Measurements from ENCODE around the gene KCNH3.
"Not testable (repeated sequence)": the region's sequence is repeated elsewhere in the genome, so short reads cannot be mapped to it uniquely, and the experiment has no call there.

KCNH3 gene

GRCh38 chr12:49578471-49579112 lies 39.8 kb downstream of the KCNH3 start:
- in situ Hi-C loops (cut with MboI; ENCODE audit: low pct_unique_long_range_greater_than_20kb, low sequenced_read_pairs), result no loop called here
- DNase-seq, result no peak

GRCh38 chr12:49580572-49581535 lies 42.0 kb downstream of the KCNH3 start:
- peak; percentile 70 for DNase-seq
- in situ Hi-C loops (cut with MboI; ENCODE audit: low pct_unique_long_range_greater_than_20kb, low sequenced_read_pairs), result no loop called here

GRCh38 chr12:49582201-49582600 lies 43.4 kb downstream of the KCNH3 start:
- in situ Hi-C loops (cut with MboI; ENCODE audit: low pct_unique_long_range_greater_than_20kb, low sequenced_read_pairs), result no loop called here
- DNase-seq, result no peak

- DNase-seq, result no peak
- in situ Hi-C loops (cut with MboI; ENCODE audit: low pct_unique_long_range_greater_than_20kb, low sequenced_read_pairs), result no loop called here
Measured at GRCh38 chr12:49582850-49583249, 44.0 kb downstream of the KCNH3 start.

- no peak for DNase-seq
Measured at GRCh38 chr12:49583366-49584094, 44.7 kb downstream of the KCNH3 start.

GRCh38 chr12:49584591-49584990 lies 45.8 kb downstream of the KCNH3 start:
- DNase-seq, result no peak
- in situ Hi-C loops (cut with MboI; ENCODE audit: low pct_unique_long_range_greater_than_20kb, low sequenced_read_pairs), result no loop called here

More at GRCh38 chr12:49583366-49584094, 44.7 kb downstream of the KCNH3 start:
- in situ Hi-C loops (cut with MboI; ENCODE audit: low pct_unique_long_range_greater_than_20kb, low sequenced_read_pairs), result no loop called here

GRCh38 chr12:49585477-49586459 lies 46.9 kb downstream of the KCNH3 start:
- in situ Hi-C loops (cut with MboI; ENCODE audit: low pct_unique_long_range_greater_than_20kb, low sequenced_read_pairs), result no loop called here
- DNase-seq, result no peak

GRCh38 chr12:49587174-49587908 lies 48.5 kb downstream of the KCNH3 start:
- DNase-seq, result no peak
- in situ Hi-C loops (cut with MboI; ENCODE audit: low pct_unique_long_range_greater_than_20kb, low sequenced_read_pairs), result no loop called here

GRCh38 chr12:49588281-49588680 lies 49.5 kb downstream of the KCNH3 start:
- in situ Hi-C loops (cut with MboI; ENCODE audit: low pct_unique_long_range_greater_than_20kb, low sequenced_read_pairs), result no loop called here

GRCh38 chr12:49588721-49589516 lies 50.1 kb downstream of the KCNH3 start:
- in situ Hi-C loops (cut with MboI; ENCODE audit: low pct_unique_long_range_greater_than_20kb, low sequenced_read_pairs), result no loop called here
- DNase-seq, result peak; percentile 44

More at GRCh38 chr12:49588281-49588680, 49.5 kb downstream of the KCNH3 start:
- no peak for DNase-seq

GRCh38 chr12:49598527-49598926 lies 59.7 kb downstream of the KCNH3 start:
- no peak for DNase-seq
- in situ Hi-C loops (cut with MboI; ENCODE audit: low pct_unique_long_range_greater_than_20kb, low sequenced_read_pairs), result no loop called here

- in situ Hi-C loops (cut with MboI; ENCODE audit: low pct_unique_long_range_greater_than_20kb, low sequenced_read_pairs), result no loop called here
- no peak for DNase-seq
Measured at GRCh38 chr12:49599961-49600360, 61.1 kb downstream of the KCNH3 start.

GRCh38 chr12:49603721-49604120 lies 64.9 kb downstream of the KCNH3 start:
- in situ Hi-C loops (cut with MboI; ENCODE audit: low pct_unique_long_range_greater_than_20kb, low sequenced_read_pairs), result no loop called here
- DNase-seq, result no peak

GRCh38 chr12:49604856-49605255 lies 66.0 kb downstream of the KCNH3 start:
- no peak for DNase-seq
- in situ Hi-C loops (cut with MboI; ENCODE audit: low pct_unique_long_range_greater_than_20kb, low sequenced_read_pairs), result no loop called here

GRCh38 chr12:49605539-49605938 lies 66.7 kb downstream of the KCNH3 start, which contains the start of gene FAM186B:
Gene FAM186B (minus strand): TSS chr12:49605639. CDS start chr12:49605477, 162 bp downstream.
- in situ Hi-C loops (cut with MboI; ENCODE audit: low pct_unique_long_range_greater_than_20kb, low sequenced_read_pairs); DNase-seq: not testable (repeated sequence)
